ENCODE data around the gene AKR1A1.

Gene AKR1A1

GRCh38 chr1:45615885-45616284 lies 65.3 kb downstream of the AKR1A1 start:
- no peak for DNase-seq (ENCODE audit: low read depth in 2 of 2, low spot score in 1 of 2)

GRCh38 chr1:45617618-45618017 lies 67.0 kb downstream of the AKR1A1 start:
- no peak for DNase-seq (ENCODE audit: low read depth in 2 of 2, low spot score in 1 of 2)

- DNase-seq (ENCODE audit: low read depth in 2 of 2, low spot score in 1 of 2), result no peak
These were observed 68.7 kb downstream of the AKR1A1 start for GRCh38 chr1:45619149-45619921.
